ENCODE measurements around the gene RGS9.
"Not testable (repeated sequence)": the region's sequence is repeated elsewhere in the genome, so short reads cannot be mapped to it uniquely, and the experiment has no call there.

GRCh38 chr17:65116515-65116914, 20.7 kb upstream of the RGS9 start:
- TF ChIP-seq CTCF (conservative IDR thresholded peaks at IDR 0.05; ENCODE audit: low read length); EZH2phosphoT487 (IDR thresholded peaks at IDR 0.05; ENCODE audit: borderline replicate concordance, low read depth, low read length): not testable (repeated sequence)

Data from OCI-LY7 (cell line).